Type B pancreatic cell (in vitro differentiated cells): ENCODE data around the gene TMEM161B. TPM values are rescaled to one million over a fixed set of nuclear protein-coding genes. Genes with fewer than 3 reads are reported as not detected.
"Not testable (repeated sequence)": the region's sequence is repeated elsewhere in the genome, so short reads cannot be mapped to it uniquely, and the experiment has no call there.

Source experiments
- DNase-seq: peaks from one replicate; pipeline ENCODE4 v3.0.0; 2021; ENCODE audit warnings: mixed read lengths; ENCODE audit not compliant: unreplicated experiment; ENCODE audit errors: extremely low spot score
- H3K27ac Mint-ChIP-seq: 2 replicates; pipeline ENCODE4 v1.8.0; 2021; ENCODE audit warnings: mild to moderate bottlenecking, mixed read lengths
- H3K27me3 Mint-ChIP-seq: 2 replicates; pipeline ENCODE4 v1.8.0; 2021; ENCODE audit warnings: mixed read lengths
- H3K36me3 Mint-ChIP-seq: 2 replicates; pipeline ENCODE4 v1.8.0; 2021; ENCODE audit warnings: mixed read lengths
- H3K4me1 Mint-ChIP-seq: one replicate; pipeline ENCODE4 v1.8.0; 2021; ENCODE audit warnings: mixed read lengths; ENCODE audit not compliant: unreplicated experiment
- H3K4me3 Mint-ChIP-seq: 2 replicates; pipeline ENCODE4 v1.8.0; 2021; ENCODE audit warnings: mild to moderate bottlenecking, mixed read lengths
- H3K9me3 Mint-ChIP-seq: 2 replicates; pipeline ENCODE4 v1.8.0; 2021; ENCODE audit warnings: mixed read lengths
- CTCF ChIP-seq: fragments of 200-600 bp; sonication (generic); conservative IDR thresholded peaks from 2 replicates; pipeline ENCODE4 v1.5.0; 2021; ENCODE audit warnings: antibody characterized with exemption, mild to moderate bottlenecking
- total RNA-seq: library from RNA; stranded (reverse); gene quantifications from 2 replicates; pipeline ENCODE4 v1.2.1, GENCODE V29; 2021; ENCODE audit warnings: low replicate concordance

The TMEM161B gene
- total RNA-seq, 1 donor from 2014 or later = 23.6 TPM

GRCh38 chr5:88276378-88276777, 7.7 kb upstream of the TMEM161B start:
- H3K27me3 Mint-ChIP-seq = no peaks in the 10 kb centered on the region
- no peaks in the 10 kb centered on the region for H3K9me3 Mint-ChIP-seq
- peaks cover 11% of the 10 kb centered on the region for H3K36me3 Mint-ChIP-seq
- no peak for DNase-seq
- no peak for TF ChIP-seq CTCF
- H3K27ac Mint-ChIP-seq = no peak overlapping the region
- H3K4me1 Mint-ChIP-seq = no peaks in the 10 kb centered on the region
- no peak overlapping the region for H3K4me3 Mint-ChIP-seq

GRCh38 chr5:88275581-88275980, 6.9 kb upstream of the TMEM161B start:
- no peaks in the 10 kb centered on the region for H3K9me3 Mint-ChIP-seq

DNA sequence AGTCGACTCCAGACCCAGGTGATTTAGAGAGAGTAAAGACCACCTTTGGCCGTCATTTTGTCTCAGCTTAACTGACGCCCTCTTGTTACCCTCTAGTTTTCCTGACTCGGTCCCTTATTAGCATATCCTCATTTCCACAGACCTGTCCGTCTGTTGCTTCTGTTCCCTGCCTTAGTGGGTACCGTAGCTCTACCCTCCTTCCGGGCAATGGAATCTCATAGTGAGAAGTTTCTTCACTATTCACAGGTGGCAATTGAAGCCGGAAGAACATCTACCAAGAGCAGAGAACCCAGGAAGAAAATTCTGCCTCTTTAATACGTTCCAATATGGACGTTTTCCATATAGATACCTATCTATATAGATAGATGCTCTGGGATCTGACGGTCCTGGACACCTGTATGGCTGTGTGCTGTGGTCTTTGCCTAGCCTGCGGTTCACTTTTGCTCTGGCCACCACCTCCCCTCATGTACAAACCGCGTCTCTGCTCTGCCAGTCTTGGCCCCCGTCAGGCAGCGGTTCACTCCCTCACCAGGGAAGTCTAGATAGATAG, 652 bp upstream of the TMEM161B start:
- peak overlapping the region; percentile 94 for H3K27ac Mint-ChIP-seq
- TF ChIP-seq CTCF = no peak
- DNase-seq = no peak
- peaks cover 28% of the 10 kb centered on the region for H3K36me3 Mint-ChIP-seq
- peak overlapping the region; percentile 100 for H3K4me3 Mint-ChIP-seq
- no peaks in the 10 kb centered on the region for H3K27me3 Mint-ChIP-seq
- H3K4me1 Mint-ChIP-seq = peaks cover 21% of the 10 kb centered on the region
- no peaks in the 10 kb centered on the region for H3K9me3 Mint-ChIP-seq

More at GRCh38 chr5:88275581-88275980, 6.9 kb upstream of the TMEM161B start:
- Mint-ChIP-seq H3K27ac (no peak overlapping the region), H3K4me1 (peaks cover 4% of the 10 kb centered on the region), H3K27me3 (no peaks in the 10 kb centered on the region), H3K36me3 (peaks cover 13% of the 10 kb centered on the region), H3K4me3 (no peak overlapping the region)
- DNase-seq = no peak
- TF ChIP-seq CTCF = no peak

GRCh38 chr5:88264565-88264964, 4.1 kb downstream of the TMEM161B start:
- not testable (repeated sequence) for H3K9me3 Mint-ChIP-seq, H3K27me3 Mint-ChIP-seq, H3K27ac Mint-ChIP-seq, H3K4me3 Mint-ChIP-seq, DNase-seq
- peaks cover 30% of the 10 kb centered on the region for H3K36me3 Mint-ChIP-seq
- H3K4me1 Mint-ChIP-seq = peaks cover 10% of the 10 kb centered on the region

DNA sequence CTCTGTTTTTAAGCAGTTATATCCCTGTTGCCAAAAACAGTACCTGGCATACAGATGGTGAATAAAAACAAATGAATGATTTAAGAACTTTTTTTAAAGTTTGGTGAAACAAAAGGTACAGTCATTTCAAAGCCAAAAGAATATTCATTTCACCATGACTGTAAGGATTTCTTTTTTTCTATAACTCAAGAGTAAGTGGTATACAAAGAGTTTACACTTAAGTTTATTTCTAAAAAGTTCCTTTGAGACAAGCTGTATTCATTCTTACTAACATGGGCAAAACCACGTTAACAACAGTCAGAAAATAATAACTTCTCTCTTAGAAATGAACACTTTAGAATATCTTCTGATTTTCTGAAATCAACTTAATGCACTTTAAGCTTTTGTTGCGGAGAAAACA, 5.3 kb downstream of the TMEM161B start:
- no peak overlapping the region for H3K4me3 Mint-ChIP-seq

GRCh38 chr5:88262116-88262515, 6.5 kb downstream of the TMEM161B start:
- no peaks in the 10 kb centered on the region for H3K27me3 Mint-ChIP-seq
- no peak overlapping the region for H3K4me3 Mint-ChIP-seq
- DNase-seq = no peak
- H3K9me3 Mint-ChIP-seq = no peaks in the 10 kb centered on the region
- peaks cover 30% of the 10 kb centered on the region for H3K36me3 Mint-ChIP-seq
- H3K27ac Mint-ChIP-seq = no peak overlapping the region
- no peak for TF ChIP-seq CTCF
- H3K4me1 Mint-ChIP-seq = peaks cover 3% of the 10 kb centered on the region

More for the DNA sequence above, 5.3 kb downstream of the TMEM161B start:
- Mint-ChIP-seq H3K27me3 (no peaks in the 10 kb centered on the region), H3K4me1 (peaks cover 10% of the 10 kb centered on the region), H3K9me3 (no peaks in the 10 kb centered on the region), H3K27ac (no peak overlapping the region), H3K36me3 (peaks cover 30% of the 10 kb centered on the region)
- no peak for TF ChIP-seq CTCF
- DNase-seq = no peak
